ENCODE measurements around the gene PLEKHG2.
"Not testable (repeated sequence)": the region's sequence is repeated elsewhere in the genome, so short reads cannot be mapped to it uniquely, and the experiment has no call there.

Gene PLEKHG2

GRCh38 chr19:39435499-39436349 is 23.3 kb downstream of the PLEKHG2 start, which contains the start of gene RPS16:
Gene RPS16, minus strand, starts transcription at chr19:39435949. Its CDS starts 54 bp downstream, at chr19:39435895.
- DNase-seq: peak; percentile 75 to 99 (median 97)

GRCh38 chr19:39436350-39436716 is 23.9 kb downstream of the PLEKHG2 start:
- no peak for DNase-seq

GRCh38 chr19:39438270-39438934 is 25.9 kb downstream of the PLEKHG2 start:
- no peak for DNase-seq

- DNase-seq: peak in 1 of 56 donors; percentile 39
Measured at GRCh38 chr19:39444598-39445195, 32.2 kb downstream of the PLEKHG2 start.

- peak; percentile 48 to 97 (median 90) for DNase-seq
Measured at GRCh38 chr19:39445196-39446111, 33.0 kb downstream of the PLEKHG2 start, which contains the start of gene SUPT5H. Gene SUPT5H, plus strand, starts transcription at chr19:39445582. Its CDS starts 309 bp downstream, at chr19:39445891.

GRCh38 chr19:39446365-39447084 is 34.1 kb downstream of the PLEKHG2 start:
- DNase-seq: no peak

GRCh38 chr19:39448271-39448670 is 35.8 kb downstream of the PLEKHG2 start:
- DNase-seq: no peak

GRCh38 chr19:39449116-39449797 is 36.8 kb downstream of the PLEKHG2 start:
- DNase-seq: no peak

GRCh38 chr19:39451257-39451656 is 38.8 kb downstream of the PLEKHG2 start:
- not testable (repeated sequence) for DNase-seq

GRCh38 chr19:39463403-39463802 is 50.9 kb downstream of the PLEKHG2 start:
- DNase-seq: no peak

GRCh38 chr19:39465956-39466747 is 53.7 kb downstream of the PLEKHG2 start:
- DNase-seq: peak in 2 of 56 donors; percentile 5 to 6

GRCh38 chr19:39467941-39468340 is 55.5 kb downstream of the PLEKHG2 start:
- DNase-seq: no peak

GRCh38 chr19:39469036-39469435 is 56.6 kb downstream of the PLEKHG2 start:
- no peak for DNase-seq

- DNase-seq: no peak
Measured at GRCh38 chr19:39469567-39469966, 57.1 kb downstream of the PLEKHG2 start.

- no peak for DNase-seq
Measured at GRCh38 chr19:39470724-39471339, 58.4 kb downstream of the PLEKHG2 start.

- no peak for DNase-seq
Measured at GRCh38 chr19:39471756-39472536, 59.5 kb downstream of the PLEKHG2 start.

- no peak for DNase-seq
Measured at GRCh38 chr19:39472746-39473442, 60.4 kb downstream of the PLEKHG2 start.
